ENCODE measurements around the gene JPH2. TPM values are rescaled to one million over a fixed set of nuclear protein-coding genes. Genes with fewer than 3 reads are reported as not detected.
"Not testable (repeated sequence)": the region's sequence is repeated elsewhere in the genome, so short reads cannot be mapped to it uniquely, and the experiment has no call there.

Gene JPH2
- total RNA-seq, 2 donors from 2014 or later = 29.1 to 31.1 TPM

DNA sequence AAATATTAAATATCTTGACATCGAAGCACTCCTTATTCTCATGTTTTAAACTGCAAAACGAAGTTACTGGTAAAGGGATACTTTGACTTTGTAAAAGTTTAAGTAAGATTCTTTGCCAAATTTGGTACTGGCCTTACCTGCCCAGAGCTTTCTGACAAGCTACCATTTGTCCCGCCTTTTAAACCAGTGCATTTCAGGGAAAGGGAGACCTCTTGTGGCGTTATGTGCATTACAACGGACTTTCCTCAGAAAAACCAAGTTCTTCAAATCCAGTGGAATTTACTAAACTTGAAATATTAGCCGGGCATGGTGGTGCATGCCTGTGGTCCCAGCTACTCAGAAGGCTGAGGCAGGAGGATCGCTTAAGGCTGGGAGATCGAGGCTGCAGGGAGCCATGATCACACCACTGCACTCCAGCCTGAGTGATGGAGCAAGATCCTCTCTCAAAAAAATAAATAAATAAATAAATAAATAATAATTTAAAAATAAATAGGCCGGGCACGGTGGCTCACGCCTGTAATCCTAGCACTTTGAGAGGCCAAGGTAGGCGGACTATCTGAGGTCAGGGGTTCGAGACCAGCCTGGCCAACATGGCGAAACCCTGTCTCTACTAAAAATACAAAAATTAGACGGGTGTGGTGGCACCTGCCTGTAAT, 3.3 kb upstream of the JPH2 start:
- DNase-seq (ENCODE audit: low spot score) = peak; percentile 45
- 25% methylated on average over 15 of the region's 15 CpGs for WGBS

DNA sequence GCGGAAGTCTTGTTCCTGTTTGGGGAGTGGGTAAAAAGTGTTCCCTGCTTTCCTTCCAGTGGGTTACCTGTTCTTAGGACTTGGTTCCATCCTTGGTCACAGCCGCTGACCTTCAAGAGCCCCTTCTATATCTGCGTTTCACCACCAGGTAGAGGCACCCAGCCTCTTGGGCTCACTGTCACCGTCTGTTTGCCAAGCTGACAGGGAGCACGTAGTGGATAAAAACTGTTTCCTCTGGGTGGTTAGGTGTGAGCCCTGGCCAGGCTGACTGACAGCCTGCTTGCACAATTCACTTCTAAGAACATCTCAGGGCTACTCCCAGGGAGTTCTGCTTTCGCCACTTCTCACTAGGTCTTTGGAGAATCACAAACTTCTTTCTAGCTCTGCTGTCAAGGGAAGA, 1.8 kb upstream of the JPH2 start:
- Histone ChIP-seq H3K4me1 (replicated peaks) (peaks cover 8% of the 10 kb centered on the region), H3K27ac (peak overlapping the region; percentile 6 to 62), H3K36me3 (no peaks in the 10 kb centered on the region), H3K27me3 (replicated peaks; ENCODE audit: insufficient read depth) (no peaks in the 10 kb centered on the region), H3K9me3 (no peaks in the 10 kb centered on the region), H3K4me3 (no peak overlapping the region)
- no peak for DNase-seq (ENCODE audit: low spot score)
- intact Hi-C loops (cut with DNase I) = loop anchor here (5.0 kb wide), 2 partner anchors 51 to 171 kb away; no protein-coding TSS in a partner anchor
- 62% methylated on average over 6 of the region's 6 CpGs for WGBS
- TF ChIP-seq, protein P1, sequence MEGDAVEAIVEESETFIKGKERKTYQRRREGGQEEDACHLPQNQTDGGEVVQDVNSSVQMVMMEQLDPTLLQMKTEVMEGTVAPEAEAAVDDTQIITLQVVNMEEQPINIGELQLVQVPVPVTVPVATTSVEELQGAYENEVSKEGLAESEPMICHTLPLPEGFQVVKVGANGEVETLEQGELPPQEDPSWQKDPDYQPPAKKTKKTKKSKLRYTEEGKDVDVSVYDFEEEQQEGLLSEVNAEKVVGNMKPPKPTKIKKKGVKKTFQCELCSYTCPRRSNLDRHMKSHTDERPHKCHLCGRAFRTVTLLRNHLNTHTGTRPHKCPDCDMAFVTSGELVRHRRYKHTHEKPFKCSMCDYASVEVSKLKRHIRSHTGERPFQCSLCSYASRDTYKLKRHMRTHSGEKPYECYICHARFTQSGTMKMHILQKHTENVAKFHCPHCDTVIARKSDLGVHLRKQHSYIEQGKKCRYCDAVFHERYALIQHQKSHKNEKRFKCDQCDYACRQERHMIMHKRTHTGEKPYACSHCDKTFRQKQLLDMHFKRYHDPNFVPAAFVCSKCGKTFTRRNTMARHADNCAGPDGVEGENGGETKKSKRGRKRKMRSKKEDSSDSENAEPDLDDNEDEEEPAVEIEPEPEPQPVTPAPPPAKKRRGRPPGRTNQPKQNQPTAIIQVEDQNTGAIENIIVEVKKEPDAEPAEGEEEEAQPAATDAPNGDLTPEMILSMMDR (IDR thresholded peaks at IDR 0.05) = no peak

More for the DNA sequence above, 3.3 kb upstream of the JPH2 start:
- H3K36me3 ChIP-seq; H3K4me1 ChIP-seq (replicated peaks); H3K9me3 ChIP-seq; H3K27me3 ChIP-seq (replicated peaks; ENCODE audit: insufficient read depth); H3K27ac ChIP-seq; H3K4me3 ChIP-seq: not testable (repeated sequence)
- intact Hi-C loops (cut with DNase I) = loop anchor here (5.0 to 10.0 kb wide), 3 partner anchors 276 to 653 kb away; partner anchors contain the start of gene TOX2
- TF ChIP-seq, protein P1 (IDR thresholded peaks at IDR 0.05) = peak; percentile 48 to 81 (median 72)
- TF ChIP-seq POLR2AphosphoS5 (IDR thresholded peaks at IDR 0.05) = peak; percentile 31

DNA sequence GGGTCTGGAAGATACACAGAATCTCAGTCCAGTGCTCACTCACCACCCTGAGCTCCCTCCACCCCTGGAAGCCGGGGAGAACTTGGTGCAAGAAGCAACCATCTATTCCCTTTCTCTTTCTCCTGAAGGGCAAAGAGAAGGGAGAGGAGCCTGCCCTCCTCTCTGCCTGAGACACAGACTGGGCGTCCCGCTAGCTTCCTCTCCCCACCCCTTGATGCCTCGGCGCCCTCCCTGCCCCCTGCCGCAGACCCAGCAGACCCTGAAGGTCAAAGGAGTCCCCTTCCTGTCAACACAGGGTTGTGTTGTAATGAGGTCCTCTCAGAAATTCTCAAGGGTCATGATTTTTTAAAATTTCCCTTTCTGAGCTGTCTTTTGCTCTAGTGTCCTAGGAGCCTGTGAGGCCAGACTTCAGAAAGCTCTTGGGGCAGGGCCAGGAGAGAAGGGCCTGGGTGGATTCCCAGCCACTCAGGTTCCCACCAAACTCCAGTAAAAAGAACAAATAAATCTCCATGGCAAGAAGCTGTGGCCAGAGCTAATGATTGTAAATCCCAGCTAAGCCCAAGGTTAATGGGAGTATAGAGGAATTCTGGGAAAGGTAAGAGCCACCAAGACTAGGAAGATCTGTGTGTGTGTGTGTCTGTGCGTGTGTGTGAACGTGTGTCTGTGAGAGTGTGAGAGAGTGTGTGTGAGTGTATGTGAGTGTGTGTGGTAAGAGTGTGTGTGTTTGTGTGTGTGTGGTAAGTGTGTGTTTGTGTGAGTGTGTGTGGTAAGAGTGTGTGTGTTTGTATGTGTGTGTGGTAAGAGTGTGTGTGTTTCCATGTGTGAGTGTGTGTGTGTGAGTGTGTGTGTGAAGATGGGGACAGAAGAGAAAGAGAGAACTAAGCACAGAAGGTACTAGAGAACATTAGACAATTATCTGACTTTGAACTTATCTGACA, 1.1 kb upstream of the JPH2 start:
- H3K4me3 ChIP-seq = peak overlapping the region in 1 of 2 donors; percentile 31
- peaks cover 8% of the 10 kb centered on the region for H3K4me1 ChIP-seq (replicated peaks)
- no peaks in the 10 kb centered on the region for H3K27me3 ChIP-seq (replicated peaks; ENCODE audit: insufficient read depth)
- no peak for DNase-seq (ENCODE audit: low spot score)
- no peaks in the 10 kb centered on the region for H3K9me3 ChIP-seq
- no peak for TF ChIP-seq POLR2AphosphoS5 (IDR thresholded peaks at IDR 0.05)
- TF ChIP-seq, protein P1 (IDR thresholded peaks at IDR 0.05) = no peak
- TF ChIP-seq POLR2A (IDR thresholded peaks at IDR 0.05) = no peak
- WGBS = 17% methylated on average over 8 of the region's 8 CpGs
- no peaks in the 10 kb centered on the region for H3K36me3 ChIP-seq
- H3K27ac ChIP-seq = peak overlapping the region; percentile 62 to 66
- intact Hi-C loops (cut with DNase I) = loop anchor here (2.0 to 5.0 kb wide), 3 partner anchors 51 to 171 kb away; no protein-coding TSS in a partner anchor

DNA sequence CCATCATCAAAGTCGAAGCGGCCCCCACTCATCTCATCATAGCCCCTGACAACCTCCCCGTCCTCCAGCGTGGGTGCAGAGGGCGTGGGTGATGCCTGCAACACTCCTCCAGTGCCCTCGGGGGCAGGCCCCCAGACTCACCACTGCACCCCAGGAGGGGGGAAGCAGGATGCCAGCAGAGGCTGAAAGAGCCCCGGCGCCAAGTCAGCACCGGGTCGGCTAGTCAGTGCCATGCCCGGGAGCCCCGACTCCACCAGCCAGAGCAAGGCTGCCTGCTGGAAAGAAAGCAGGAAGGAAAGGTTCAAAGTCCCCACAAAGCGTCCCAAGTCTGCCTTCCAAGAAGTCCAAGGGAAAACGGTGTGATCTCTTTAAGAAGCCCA, 324 bp downstream of the JPH2 start:
- Histone ChIP-seq H3K27ac (peak overlapping the region; percentile 62 to 66), H3K4me3 (peak overlapping the region; percentile 27 to 31), H3K27me3 (replicated peaks; ENCODE audit: insufficient read depth) (peaks cover 2% of the 10 kb centered on the region), H3K9me3 (no peaks in the 10 kb centered on the region), H3K4me1 (replicated peaks) (peaks cover 8% of the 10 kb centered on the region), H3K36me3 (no peaks in the 10 kb centered on the region)
- no peak for DNase-seq (ENCODE audit: low spot score)
- WGBS = 7% methylated on average over 14 of the region's 14 CpGs
- TF ChIP-seq, protein P1 (IDR thresholded peaks at IDR 0.05) = no peak
- TF ChIP-seq POLR2AphosphoS5 (IDR thresholded peaks at IDR 0.05) = no peak
- TF ChIP-seq POLR2A (IDR thresholded peaks at IDR 0.05) = no peak
- intact Hi-C loops (cut with DNase I) = loop anchor here (2.0 to 5.0 kb wide), 3 partner anchors 49 to 169 kb away; no protein-coding TSS in a partner anchor
